Measurements from ENCODE around the gene TNFRSF14. TPM values are rescaled to one million over a fixed set of nuclear protein-coding genes. Genes with fewer than 3 reads are reported as not detected.

Gene TNFRSF14
- total and polyA plus RNA-seq, 2 of the 13 experiments (the other 11 are each of a cell fraction or from before 2014, with no cell fraction given) = 11.9 to 49.9 TPM

GRCh38 chr1:2575801-2576663, 19.9 kb downstream of the TNFRSF14 start (continued):
- TF ChIP-seq U2AF1 (optimal IDR thresholded peaks at IDR 0.05; ENCODE audit: low read depth, low read length) (no peak), BATF2 (CRISPR knock-in tag; IDR thresholded peaks at IDR 0.05) (no peak), ELF4 (CRISPR knock-in tag; IDR thresholded peaks at IDR 0.05; ENCODE audit: borderline replicate concordance) (0 out of 2 replicates have a peak, but pooled peaks have one; percentile 21), FIP1L1 (IDR thresholded peaks at IDR 0.05; ENCODE audit: borderline replicate concordance, insufficient read depth, low read depth, low read length) (no peak), MLLT10 (CRISPR knock-in tag; IDR thresholded peaks at IDR 0.05) (no peak), SRF (IDR thresholded peaks at IDR 0.05; ENCODE audit: low read depth, low read length) (no peak), KAT2B (IDR thresholded peaks at IDR 0.05; ENCODE audit: borderline replicate concordance, low read depth, low read length) (no peak), THAP11 (CRISPR knock-in tag; IDR thresholded peaks at IDR 0.05) (peak; percentile 54), IRF9 (CRISPR knock-in tag; IDR thresholded peaks at IDR 0.05; ENCODE audit: borderline replicate concordance) (no peak), ZBTB4 (CRISPR knock-in tag; IDR thresholded peaks at IDR 0.05; ENCODE audit: borderline replicate concordance) (no peak), IKZF5 (CRISPR knock-in tag; IDR thresholded peaks at IDR 0.05) (peak; percentile 66), FOXP4 (CRISPR knock-in tag; IDR thresholded peaks at IDR 0.05) (peak; percentile 89), ZNF615 (CRISPR knock-in tag; IDR thresholded peaks at IDR 0.05; ENCODE audit: borderline replicate concordance) (no peak), GATAD2A (CRISPR knock-in tag; IDR thresholded peaks at IDR 0.05) (peak; percentile 84), SIX1 (CRISPR knock-in tag; IDR thresholded peaks at IDR 0.05; ENCODE audit: borderline replicate concordance) (peak; percentile 46; the same call in 1 of the 2 replicates), HNRNPK (IDR thresholded peaks at IDR 0.05; ENCODE audit: low read depth, low read length, poor library complexity, severe bottlenecking) (no peak), KDM2A (CRISPR knock-in tag; IDR thresholded peaks at IDR 0.05; ENCODE audit: borderline replicate concordance, low read depth) (no peak; the same call in 1 of the 2 replicates)

Data from HepG2 (cell line).